IMR-90 (cell line): ENCODE measurements around the gene CDK5R2. TPM values are rescaled to one million over a fixed set of nuclear protein-coding genes. Genes with fewer than 3 reads are reported as not detected.

ENCODE experiments used
- ATAC-seq: fragments of 200-7000 bp; cut with Tn5 transposase; 2 replicates; pipeline ENCODE4 v1.9.1; 2020; ENCODE audit warnings: low read depth, mild to moderate bottlenecking, moderate library complexity
- BruUV-seq: library from RNA; stranded (reverse); fragments of 400-500 nt; replicated peaks from 2 replicates; lab custom pipeline; 2021; lab: Mats Ljungman, UMichigan
- CTCF ChIA-PET: fragments of 300-600 bp; formaldehyde crosslinking; extraction: SDS; loops from one replicate; lab custom pipeline; 2021; ENCODE audit warnings: antibody characterized with exemption; lab: Yijun Ruan, JAX
- POLR2A ChIA-PET: fragments of 300-600 bp; sonication (Branson Sonifier 250); formaldehyde crosslinking; loops from one replicate; lab custom pipeline; 2022; ENCODE audit warnings: antibody characterized with exemption; ENCODE audit not compliant: unreplicated experiment; lab: Charles Lee
- DNase-seq: peaks from one replicate; pipeline ENCODE4 v3.0.0; 2013
- H2AFZ ChIP-seq: replicated peaks from 2 replicates; pipeline ENCODE3; 2013; ENCODE audit warnings: low read length, mild to moderate bottlenecking; ENCODE audit not compliant: poor library complexity
- H2AK5ac ChIP-seq: 2 replicates; pipeline ENCODE4 v1.6.1; 2013; ENCODE audit warnings: low read depth, low read length, inconsistent platforms
- H2AK9ac ChIP-seq: replicated peaks from 2 replicates; pipeline ENCODE3; 2013; ENCODE audit warnings: mild to moderate bottlenecking, low read depth, low read length, moderate library complexity; ENCODE audit not compliant: poor library complexity
- H2BK120ac ChIP-seq: 2 replicates; pipeline ENCODE4 v1.6.1; 2013; ENCODE audit warnings: low read depth, low read length, inconsistent platforms
- H2BK15ac ChIP-seq: 3 replicates; pipeline ENCODE4 v1.6.1; 2013; ENCODE audit warnings: low read depth, low read length, inconsistent platforms
- H2BK20ac ChIP-seq: 2 replicates; pipeline ENCODE4 v1.6.1; 2013; ENCODE audit warnings: low read depth, mild to moderate bottlenecking, inconsistent platforms, low read length, moderate library complexity
- H2BK5ac ChIP-seq: 2 replicates; pipeline ENCODE4 v1.6.1; 2013; ENCODE audit warnings: mild to moderate bottlenecking, low read depth, low read length, inconsistent platforms; ENCODE audit not compliant: poor library complexity, severe bottlenecking
- H3K14ac ChIP-seq: replicated peaks from 2 replicates; pipeline ENCODE4 v1.6.1; 2013; ENCODE audit warnings: low read depth, low read length, inconsistent platforms
- H3K18ac ChIP-seq: 2 replicates; pipeline ENCODE4 v1.6.1; 2013; ENCODE audit warnings: low read depth, low read length, control low read depth
- H3K23ac ChIP-seq: 2 replicates; pipeline ENCODE4 v1.6.1; 2013; ENCODE audit warnings: low read depth, low read length, inconsistent platforms
- H3K27ac ChIP-seq: 2 replicates; pipeline ENCODE4 v1.5.1; 2013; ENCODE audit warnings: mild to moderate bottlenecking, control low read depth, low read length; ENCODE audit not compliant: insufficient read depth
- H3K27me3 ChIP-seq: 2 replicates; pipeline ENCODE4 v1.6.1; 2013; ENCODE audit warnings: low read length; ENCODE audit not compliant: control insufficient read depth, insufficient read depth
- H3K36me3 ChIP-seq: 2 replicates; pipeline ENCODE4 v1.6.1; 2013; ENCODE audit warnings: low read length, mixed read lengths; ENCODE audit not compliant: control insufficient read depth, insufficient read depth
- H3K4ac ChIP-seq: 2 replicates; pipeline ENCODE4 v1.6.1; 2013; ENCODE audit warnings: low read depth, low read length, inconsistent platforms
- H3K4me1 ChIP-seq: 2 replicates; pipeline ENCODE4 v1.6.1; 2013; ENCODE audit warnings: low read length, mixed read lengths; ENCODE audit not compliant: control insufficient read depth, insufficient read depth
- H3K4me2 ChIP-seq: 2 replicates; pipeline ENCODE4 v1.6.1; 2013; ENCODE audit warnings: low read depth, mild to moderate bottlenecking, control low read depth, low read length, moderate library complexity
- H3K4me3 ChIP-seq: 2 replicates; pipeline ENCODE4 v1.5.1; 2013; ENCODE audit warnings: low read depth, mild to moderate bottlenecking, control low read depth, low read length, moderate library complexity; ENCODE audit not compliant: insufficient read depth
- H3K56ac ChIP-seq: 2 replicates; pipeline ENCODE4 v1.6.1; 2013; ENCODE audit warnings: low read length, inconsistent platforms; ENCODE audit not compliant: insufficient read depth; ENCODE audit errors: extremely low read depth
- H3K79me1 ChIP-seq, 2 experiments: 2 replicates each; pipeline ENCODE4 v1.6.1; 2013; ENCODE audit warnings: low read length in 2 of 2, inconsistent platforms in 1 of 2, low read depth in 1 of 2
- H3K9ac ChIP-seq: 2 replicates; pipeline ENCODE4 v1.6.1; 2013; ENCODE audit warnings: low read depth, low read length, control low read depth
- H3K9me1 ChIP-seq: 2 replicates; pipeline ENCODE4 v1.6.1; 2013; ENCODE audit warnings: low read length, inconsistent platforms; ENCODE audit not compliant: insufficient read depth
- H3K9me3 ChIP-seq: 2 replicates; pipeline ENCODE4 v1.6.1; 2013; ENCODE audit warnings: low read length; ENCODE audit not compliant: control insufficient read depth, insufficient read depth
- H4K20me1 ChIP-seq: 2 replicates; pipeline ENCODE4 v1.6.1; 2013; ENCODE audit warnings: low read length, inconsistent platforms; ENCODE audit not compliant: insufficient read depth
- H4K5ac ChIP-seq: 2 replicates; pipeline ENCODE4 v1.6.1; 2013; ENCODE audit warnings: mild to moderate bottlenecking, low read depth, low read length, control low read depth
- H4K8ac ChIP-seq, 2 experiments: 2 replicates each; pipeline ENCODE4 v1.6.1; 2013; ENCODE audit warnings: low read depth in 2 of 2, low read length in 2 of 2, control low read depth in 1 of 2, inconsistent platforms in 1 of 2
- H4K91ac ChIP-seq: 2 replicates; pipeline ENCODE4 v1.6.1; 2013; ENCODE audit warnings: low read depth, low read length, inconsistent platforms; ENCODE audit not compliant: insufficient read depth
- CHD1 ChIP-seq: IDR thresholded peaks from 2 replicates; pipeline ENCODE4 v1.6.1; 2012; ENCODE audit warnings: low read depth, low read length, improper control_type of control experiment
- CTCF ChIP-seq: conservative IDR thresholded peaks from 2 replicates; pipeline ENCODE4 v1.5.1; 2012; ENCODE audit warnings: mild to moderate bottlenecking, low read depth, low read length, improper control_type of control experiment
- ELK1 ChIP-seq: fragments of 150-350 bp; IDR thresholded peaks from 2 replicates; pipeline ENCODE4 v1.6.1; 2016; ENCODE audit warnings: low read depth, mild to moderate bottlenecking, low read length, moderate library complexity, borderline replicate concordance
- FOS ChIP-seq: fragments of 150-350 bp; IDR thresholded peaks from 2 replicates; pipeline ENCODE4 v1.6.1; 2016; ENCODE audit warnings: low read depth, low read length
- MAZ ChIP-seq: IDR thresholded peaks from 2 replicates; pipeline ENCODE4 v1.6.1; 2012; ENCODE audit warnings: low read depth, mild to moderate bottlenecking, low read length, improper control_type of control experiment, moderate library complexity, borderline replicate concordance
- MXI1 ChIP-seq: IDR thresholded peaks from 2 replicates; pipeline ENCODE4 v1.6.1; 2012; ENCODE audit warnings: low read depth, mild to moderate bottlenecking, low read length, moderate library complexity, borderline replicate concordance
- POLR2A ChIP-seq: IDR thresholded peaks from 2 replicates; pipeline ENCODE4 v1.6.1; 2012; ENCODE audit warnings: mild to moderate bottlenecking, low read depth, low read length
- USF2 ChIP-seq: fragments of 150-350 bp; IDR thresholded peaks from 2 replicates; pipeline ENCODE4 v1.6.1; 2017; ENCODE audit warnings: mild to moderate bottlenecking, antibody characterized with exemption, low read length, low read depth
- WGBS, 2 experiments: methylation state at CpG; one replicate each; pipeline versions ENCODE4 v1.1.5 to v1.1.7; 2013; ENCODE audit warnings: missing lambda C conversion rate in 2 of 2; ENCODE audit not compliant: insufficient read length in 1 of 2; ENCODE audit errors: extremely low coverage in 2 of 2; 5-methylcytosine and 5-hydroxymethylcytosine counted together
- dilution Hi-C: fragments of 300-500 bp; cut with HindIII; formaldehyde crosslinking; loops from one replicate; pipeline ENCODE4 v1.14.3; 2018; ENCODE audit warnings: low sequenced_read_pairs; ENCODE audit not compliant: unreplicated experiment
- in situ Hi-C: fragments of 300-500 bp; cut with MboI; formaldehyde crosslinking; loops from 3 replicates; pipeline ENCODE4 v1.14.3; 2019; ENCODE audit warnings: low sequenced_read_pairs, inconsistent platforms, mixed read lengths
- intact Hi-C: fragments of 100-400 bp; cut with micrococcal nuclease; formaldehyde crosslinking; loops from 2 replicates; pipeline ENCODE4 v1.10.0; 2022
- polyA plus RNA-seq, 3 experiments: library from polyadenylated mRNA; depleted of rRNA; stranded (reverse); fragments of >200 nt; gene quantifications; 2 replicates each; pipeline ENCODE4 v1.2.3, GENCODE V29; 2012; ENCODE audit warnings: low replicate concordance in 1 of 3
- total RNA-seq: library from RNA; depleted of rRNA; stranded (reverse); fragments of >200 nt; gene quantifications from 2 replicates; pipeline ENCODE4 v1.2.3, GENCODE V29; 2012

CDK5R2 gene
- total and polyA plus RNA-seq, 2 of the 4 experiments (the other 2 are of a cell fraction) = not detected

GRCh38 chr2:218988164-218988563, 28.7 kb downstream of the CDK5R2 start:
- H2AFZ ChIP-seq = no peak overlapping the region
- ChIA-PET POLR2A (no interaction called here), CTCF (no interaction called here)
- no peak overlapping the region for H3K4me3 ChIP-seq
- BruUV-seq = no TSS peak
- no peak for TF ChIP-seq CTCF
- no peak for TF ChIP-seq ELK1
- TF ChIP-seq MXI1 = no peak
- TF ChIP-seq CHD1 = no peak
- TF ChIP-seq FOS = no peak
- TF ChIP-seq MAZ = no peak
- no peak for TF ChIP-seq USF2
- TF ChIP-seq POLR2A = no peak
- no peak overlapping the region for H2BK20ac ChIP-seq
- no peaks in the 10 kb centered on the region for H3K9me3 ChIP-seq
- no peaks in the 10 kb centered on the region for H3K36me3 ChIP-seq
- intact Hi-C loops = no loop called here
- no peak overlapping the region for H3K4me2 ChIP-seq
- dilution Hi-C loops = no loop called here
- no peak overlapping the region for H2BK5ac ChIP-seq
- DNase-seq = no peak
- no peak overlapping the region for H3K23ac ChIP-seq
- H3K27ac ChIP-seq = no peak overlapping the region
- H3K9me1 ChIP-seq = peaks cover 3% of the 10 kb centered on the region; the same call in 1 of the 2 replicates
- no peak for ATAC-seq
- H3K56ac ChIP-seq = no peak overlapping the region
- no peak overlapping the region for H3K4ac ChIP-seq
- no CpG with 5 or more reads among the region's 3 CpGs for WGBS, 2 experiments
- peaks cover 3% of the 10 kb centered on the region for H4K20me1 ChIP-seq
- no peaks in the 10 kb centered on the region for H3K79me1 ChIP-seq
- no peak overlapping the region for H4K5ac ChIP-seq
- in situ Hi-C loops = no loop called here
- H3K18ac ChIP-seq = no peak overlapping the region
- H4K91ac ChIP-seq = no peak overlapping the region
- H4K8ac ChIP-seq = no peak overlapping the region
- no peak overlapping the region for H2AK9ac ChIP-seq
- no peak overlapping the region for H2BK15ac ChIP-seq
- H3K14ac ChIP-seq = no peak overlapping the region
- no peaks in the 10 kb centered on the region for H3K4me1 ChIP-seq
- H2AK5ac ChIP-seq = no peak overlapping the region
- H3K9ac ChIP-seq = no peak overlapping the region
- H2BK120ac ChIP-seq = no peak overlapping the region
- peaks cover 95% of the 10 kb centered on the region for H3K27me3 ChIP-seq
